ENCODE measurements around the gene CCR9.
"Not testable (repeated sequence)": the region's sequence is repeated elsewhere in the genome, so short reads cannot be mapped to it uniquely, and the experiment has no call there.

The CCR9 gene

DNA sequence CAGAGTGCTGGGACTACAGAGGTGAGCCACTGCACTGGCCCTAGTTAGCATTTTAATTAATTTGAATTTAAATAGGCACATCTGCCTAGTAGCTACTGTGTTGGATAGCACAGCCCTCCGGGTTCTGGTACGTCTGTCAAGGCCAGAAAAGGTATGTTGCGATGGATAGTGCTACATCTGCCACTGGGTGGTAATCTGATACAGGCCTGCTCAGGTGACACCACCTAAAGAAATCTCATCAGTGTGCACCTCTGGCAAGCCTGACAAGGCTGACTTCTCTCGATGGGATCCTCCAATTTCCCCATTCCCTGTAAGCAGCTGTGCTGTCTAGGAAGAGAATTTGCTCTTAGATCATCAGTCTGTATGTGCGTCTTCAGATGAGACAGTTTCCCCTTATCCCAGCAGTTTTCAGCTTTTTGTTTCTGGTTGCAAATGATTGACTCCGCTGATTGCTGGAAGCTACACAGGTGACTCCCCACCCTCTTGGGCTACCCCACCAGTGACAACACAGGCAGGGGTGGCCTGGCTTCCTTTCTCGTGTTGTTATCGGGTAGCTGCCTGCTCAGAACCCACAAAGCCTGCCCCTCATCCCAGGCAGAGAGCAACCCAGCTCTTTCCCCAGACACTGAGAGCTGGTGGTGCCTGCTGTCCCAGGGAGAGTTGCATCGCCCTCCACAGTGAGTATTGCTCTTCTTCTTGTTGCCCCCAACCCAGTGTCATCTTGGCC lies at the start of gene CCR9:
Gene CCR9, plus strand, starts transcription at position 565 of the 727 bp plus-strand sequence. CDS start 8,391 bp downstream, outside the sequence.
- DNase-seq, result no peak

GRCh38 chr3:45838466-45838865 lies 47.9 kb upstream of the CCR9 start:
- DNase-seq, result no peak

- DNase-seq, result no peak
Measured at GRCh38 chr3:45841420-45841756, 45.0 kb upstream of the CCR9 start.

DNA sequence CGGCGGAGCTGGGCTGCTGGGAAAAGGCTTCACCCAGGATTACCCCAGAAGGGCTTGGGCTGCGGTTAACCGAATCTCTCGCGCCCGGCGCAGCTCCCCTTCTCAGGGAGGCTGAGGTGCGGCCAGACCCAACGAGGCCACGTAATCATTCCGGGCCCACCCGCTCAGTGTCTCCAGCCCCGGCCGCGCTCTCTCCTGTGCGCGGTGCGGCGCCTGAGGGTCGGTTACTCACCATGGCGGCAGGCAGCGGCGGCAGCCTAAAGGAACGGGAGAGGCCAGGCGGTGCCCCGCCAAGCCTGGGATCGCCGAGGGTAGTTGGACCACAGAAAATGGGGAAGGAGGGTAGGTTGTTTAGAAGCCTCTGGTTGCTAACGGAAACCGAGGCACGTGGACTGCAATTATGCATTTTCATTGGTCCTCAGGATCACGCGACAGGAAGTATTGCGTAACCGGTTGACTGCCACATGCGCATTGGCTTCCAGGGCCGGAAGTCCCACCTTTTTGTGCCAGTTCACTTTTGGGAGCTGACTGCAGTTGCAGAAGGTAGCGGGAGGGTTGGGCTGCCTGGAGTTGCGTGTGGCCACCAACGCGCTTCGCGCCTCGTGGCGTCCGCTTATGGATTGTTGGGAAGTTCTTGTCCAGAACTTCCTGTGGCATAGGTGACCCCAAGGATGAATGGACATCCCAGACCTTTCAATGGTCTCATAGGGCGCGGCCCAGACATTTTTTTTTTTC lies 44.4 kb upstream of the CCR9 start, which contains the start of gene LZTFL1:
Gene LZTFL1, minus strand, starts transcription at position 363 of the 735 bp plus-strand sequence. Its CDS starts 128 bp downstream, at position 235.
- DNase-seq, result peak; percentile 94

- no peak for DNase-seq
Measured at GRCh38 chr3:45842851-45843625, 43.3 kb upstream of the CCR9 start.

- no peak for DNase-seq
Measured at GRCh38 chr3:45844616-45845015, 41.7 kb upstream of the CCR9 start.

DNA sequence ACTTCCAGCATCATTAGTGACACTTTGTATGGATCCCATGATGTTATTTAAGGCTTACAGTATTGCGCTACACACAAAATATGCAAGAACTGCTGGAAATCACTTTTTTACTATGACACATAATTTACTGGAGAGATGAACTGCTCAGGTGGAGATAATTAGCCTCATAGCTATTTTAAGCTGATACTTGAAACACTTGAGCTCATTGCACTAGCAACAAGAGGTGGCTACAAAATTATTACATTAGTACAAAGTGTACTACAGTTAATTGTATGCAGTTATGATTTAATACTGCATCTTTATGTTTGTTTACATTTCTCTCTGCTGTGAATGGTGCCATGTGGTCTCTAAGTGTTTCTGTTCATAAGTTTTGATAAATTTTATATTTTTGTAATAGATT lies 38.0 kb upstream of the CCR9 start:
- DNase-seq, result no peak

- DNase-seq, result no peak
Measured at GRCh38 chr3:45852828-45853227, 33.5 kb upstream of the CCR9 start.

DNA sequence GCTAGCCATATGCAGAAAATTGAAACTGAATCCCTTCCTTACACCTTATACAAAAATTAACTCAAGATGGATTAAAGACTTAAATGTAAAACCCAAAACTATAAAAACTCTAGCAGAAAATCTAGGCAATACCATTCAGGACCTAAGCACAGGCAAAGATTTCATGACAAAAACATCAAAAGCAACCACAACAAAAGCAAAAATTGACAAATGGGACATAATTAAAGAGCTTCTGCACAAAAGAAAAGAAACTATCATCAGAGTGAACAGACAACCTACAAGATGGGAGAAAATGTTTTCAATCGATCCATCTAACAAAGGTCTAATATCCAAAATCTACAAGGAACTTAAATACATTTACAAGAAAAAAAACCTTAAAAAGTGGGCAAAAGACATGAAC lies 30.0 kb upstream of the CCR9 start:
- DNase-seq, result not testable (repeated sequence)

- DNase-seq, result not testable (repeated sequence)
Measured at GRCh38 chr3:45857024-45857423, 29.3 kb upstream of the CCR9 start.

DNA sequence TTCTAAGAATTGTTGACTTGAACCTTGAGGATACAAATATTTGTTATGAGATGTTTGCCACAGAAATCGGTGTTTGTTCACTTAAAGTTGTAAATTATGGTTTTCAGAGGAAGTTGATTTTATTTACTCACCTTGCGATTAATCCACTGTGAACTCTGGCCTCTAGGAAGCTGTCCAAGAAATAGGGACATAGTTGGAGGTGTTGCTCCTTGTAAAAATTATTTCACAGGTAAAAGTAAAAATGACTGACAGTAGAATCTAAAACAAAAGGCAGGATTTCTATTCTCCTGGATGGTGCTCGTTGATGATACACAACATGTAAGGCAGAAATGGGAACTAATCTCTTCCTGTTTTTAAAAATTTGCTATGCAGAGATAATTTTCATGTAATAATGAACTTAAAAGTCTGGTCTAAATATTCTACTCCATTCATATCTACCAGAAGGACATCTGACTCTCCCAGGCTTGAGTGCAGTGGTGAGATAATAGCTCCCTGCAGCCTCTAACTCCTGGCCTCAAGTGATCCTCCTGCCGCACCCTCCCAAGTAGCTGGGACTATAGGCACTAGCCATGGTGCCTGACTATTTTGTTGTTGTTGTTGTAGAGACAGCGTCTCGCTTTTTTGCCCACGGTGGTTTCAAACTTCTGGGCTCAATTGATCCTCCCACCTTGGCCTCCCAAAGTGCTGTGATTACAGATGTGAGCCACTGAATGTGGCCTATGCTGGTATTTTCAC lies 27.4 kb upstream of the CCR9 start:
- DNase-seq, result no peak

GRCh38 chr3:45860481-45860880 lies 25.9 kb upstream of the CCR9 start:
- DNase-seq, result no peak

GRCh38 chr3:45861043-45861719 lies 25.2 kb upstream of the CCR9 start:
- DNase-seq, result no peak

DNA sequence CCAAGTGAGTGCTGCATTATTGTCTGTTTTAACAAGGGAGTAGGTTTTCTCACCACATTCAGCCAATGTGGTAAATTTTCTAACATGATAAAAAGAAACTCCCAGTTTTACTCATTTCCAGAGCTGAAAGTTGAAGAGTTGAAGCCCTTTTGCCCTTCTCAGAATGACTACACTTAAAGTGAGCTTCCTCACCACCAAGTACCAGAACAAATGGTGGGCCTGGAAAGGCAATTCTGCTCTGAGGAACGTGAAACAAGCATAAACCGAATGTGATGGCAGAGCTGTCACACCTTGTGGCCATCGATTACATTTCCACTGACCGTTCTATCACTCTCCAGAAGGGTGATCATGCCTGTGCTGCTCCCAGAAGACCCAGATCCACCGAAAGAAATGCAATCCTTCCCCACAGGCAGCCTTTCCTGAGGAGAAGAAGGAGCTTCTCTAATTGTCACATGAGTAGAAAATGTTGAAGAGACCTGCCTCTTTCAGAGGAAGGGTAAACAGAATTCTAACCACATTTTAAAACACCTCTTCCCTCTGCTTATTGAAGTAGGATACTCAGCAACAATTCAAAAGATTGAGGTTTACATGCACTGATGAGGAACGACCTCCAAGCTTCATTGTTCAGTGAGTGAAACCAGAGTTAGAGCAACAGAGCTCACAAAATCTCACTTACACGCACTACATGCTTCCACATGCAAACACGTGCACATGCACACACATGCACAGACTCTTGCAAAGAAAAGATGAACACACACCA lies 21.4 kb upstream of the CCR9 start:
- DNase-seq, result no peak

- DNase-seq, result no peak
Measured at GRCh38 chr3:45865563-45865962, 20.8 kb upstream of the CCR9 start.

- DNase-seq, result no peak
Measured at GRCh38 chr3:45868213-45868612, 18.1 kb upstream of the CCR9 start.

DNA sequence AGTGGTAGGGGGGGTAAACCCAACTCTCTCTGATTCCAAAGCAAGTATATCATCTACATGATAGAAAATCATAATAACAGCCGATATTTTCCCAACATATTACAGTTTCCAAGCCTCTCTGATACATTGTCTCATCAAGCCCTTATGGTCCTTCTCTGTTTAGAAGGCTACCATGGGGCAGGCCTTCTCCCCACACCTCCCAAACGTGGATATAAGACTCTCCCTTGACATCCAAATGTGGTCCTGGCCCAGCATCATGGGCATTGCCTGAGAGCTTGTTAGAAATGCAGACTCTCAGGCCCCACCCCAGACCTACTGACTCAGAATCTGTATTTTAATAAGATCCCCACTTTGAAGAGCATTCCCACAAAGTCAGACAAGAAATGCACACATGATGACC lies 17.7 kb upstream of the CCR9 start:
- DNase-seq, result no peak

DNA sequence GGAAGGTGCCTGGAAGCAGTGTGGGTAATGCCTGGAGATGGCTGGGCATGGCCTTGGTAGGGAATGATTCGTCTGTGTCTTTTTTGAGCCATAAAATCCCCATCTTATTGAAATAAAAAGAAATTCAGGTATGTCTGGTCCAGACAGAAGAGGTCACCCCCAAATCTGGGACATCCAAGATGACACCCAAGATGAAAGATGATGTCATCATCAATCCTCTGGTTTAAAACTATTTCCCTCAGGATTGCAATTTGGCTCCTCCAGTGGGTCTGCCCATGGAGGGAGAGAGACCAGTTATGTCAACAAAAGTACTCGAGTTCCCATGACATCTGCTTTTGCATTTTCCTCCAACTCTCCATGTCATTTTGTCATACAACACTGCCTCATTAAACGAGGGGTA lies 16.7 kb upstream of the CCR9 start:
- no peak for DNase-seq

- DNase-seq, result no peak
Measured at GRCh38 chr3:45870099-45870498, 16.2 kb upstream of the CCR9 start.

GRCh38 chr3:45871780-45872179 lies 14.6 kb upstream of the CCR9 start:
- no peak for DNase-seq

- no peak for DNase-seq
Measured at GRCh38 chr3:45872569-45872968, 13.8 kb upstream of the CCR9 start.

DNA sequence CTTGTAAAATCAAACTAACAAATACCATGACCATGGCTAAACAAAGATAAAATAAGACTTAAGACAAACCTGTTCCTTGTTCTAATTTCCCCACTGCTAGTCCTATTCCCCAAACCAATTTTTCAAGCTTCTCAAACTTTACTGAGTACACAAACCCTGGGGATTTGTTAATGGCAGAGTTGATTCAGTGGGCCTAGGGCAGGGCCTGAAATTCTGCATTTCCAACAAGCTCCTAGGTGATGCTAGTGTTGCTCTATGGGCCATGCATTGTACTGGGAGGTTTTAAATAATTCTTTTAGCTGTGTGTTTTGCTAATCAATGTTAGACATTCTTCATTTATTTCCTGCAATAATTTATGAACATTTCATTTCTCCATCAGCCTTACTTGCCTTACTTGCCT lies 13.3 kb upstream of the CCR9 start:
- no peak for DNase-seq

All from kidney glomerular epithelial cell (primary cell).